ENCODE results near the gene GARNL3.

Gene GARNL3

DNA sequence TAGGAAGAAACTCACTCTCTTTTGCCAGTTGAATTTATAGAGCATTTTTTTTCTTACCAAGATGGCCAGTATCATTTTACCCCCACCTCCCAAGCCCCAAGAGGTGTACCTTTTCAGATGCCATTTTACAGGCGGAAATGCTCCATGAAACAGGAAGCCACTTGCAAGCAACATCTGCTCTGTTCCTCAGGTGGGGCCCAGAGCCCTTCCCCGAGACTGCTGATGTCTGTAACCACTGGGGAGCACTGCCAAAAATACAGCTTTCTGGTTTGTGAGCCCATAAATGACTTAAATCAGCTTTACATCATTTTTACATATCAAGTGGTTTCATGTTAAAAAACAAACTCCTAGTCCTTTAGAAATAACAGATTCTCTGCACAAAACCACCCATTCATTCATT is 42.9 kb upstream of the GARNL3 start:
- no peak overlapping the region for H3K4me3 ChIP-seq
- H3K27ac ChIP-seq = no peak overlapping the region
- DNase-seq (ENCODE audit: low spot score) = no peak
- TF ChIP-seq, protein P1, sequence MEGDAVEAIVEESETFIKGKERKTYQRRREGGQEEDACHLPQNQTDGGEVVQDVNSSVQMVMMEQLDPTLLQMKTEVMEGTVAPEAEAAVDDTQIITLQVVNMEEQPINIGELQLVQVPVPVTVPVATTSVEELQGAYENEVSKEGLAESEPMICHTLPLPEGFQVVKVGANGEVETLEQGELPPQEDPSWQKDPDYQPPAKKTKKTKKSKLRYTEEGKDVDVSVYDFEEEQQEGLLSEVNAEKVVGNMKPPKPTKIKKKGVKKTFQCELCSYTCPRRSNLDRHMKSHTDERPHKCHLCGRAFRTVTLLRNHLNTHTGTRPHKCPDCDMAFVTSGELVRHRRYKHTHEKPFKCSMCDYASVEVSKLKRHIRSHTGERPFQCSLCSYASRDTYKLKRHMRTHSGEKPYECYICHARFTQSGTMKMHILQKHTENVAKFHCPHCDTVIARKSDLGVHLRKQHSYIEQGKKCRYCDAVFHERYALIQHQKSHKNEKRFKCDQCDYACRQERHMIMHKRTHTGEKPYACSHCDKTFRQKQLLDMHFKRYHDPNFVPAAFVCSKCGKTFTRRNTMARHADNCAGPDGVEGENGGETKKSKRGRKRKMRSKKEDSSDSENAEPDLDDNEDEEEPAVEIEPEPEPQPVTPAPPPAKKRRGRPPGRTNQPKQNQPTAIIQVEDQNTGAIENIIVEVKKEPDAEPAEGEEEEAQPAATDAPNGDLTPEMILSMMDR (IDR thresholded peaks at IDR 0.05) = no peak

- DNase-seq (ENCODE audit: low spot score) = no peak
- Histone ChIP-seq H3K4me3 (no peak overlapping the region), H3K27ac (no peak overlapping the region)
- TF ChIP-seq, protein P1 (IDR thresholded peaks at IDR 0.05) = no peak
Measured at GRCh38 chr9:127222388-127223095, 42.0 kb upstream of the GARNL3 start.

GRCh38 chr9:127223266-127223665 is 41.3 kb upstream of the GARNL3 start:
- DNase-seq (ENCODE audit: low spot score) = no peak
- peak overlapping the region; percentile 79 to 91 for H3K27ac ChIP-seq
- H3K4me3 ChIP-seq = no peak overlapping the region
- TF ChIP-seq, protein P1 (IDR thresholded peaks at IDR 0.05) = no peak

DNA sequence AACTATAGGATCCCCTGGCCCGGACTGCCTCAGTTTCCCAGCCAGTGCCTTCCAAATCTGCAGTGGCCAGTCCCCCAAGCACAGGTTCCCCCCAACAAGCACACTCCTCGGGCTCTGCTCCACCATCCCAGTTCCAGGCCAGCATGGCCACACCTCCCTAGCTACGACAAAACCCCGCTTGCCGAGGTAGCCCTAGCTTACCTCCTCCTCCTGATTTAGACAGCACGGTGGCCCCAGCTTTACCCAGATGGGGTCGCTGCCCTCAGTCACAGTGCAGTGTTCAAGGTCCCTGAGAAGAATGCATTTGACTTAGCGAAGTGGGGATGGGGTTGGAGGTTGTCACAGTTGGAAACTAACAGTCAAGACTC is 40.8 kb upstream of the GARNL3 start:
- H3K4me3 ChIP-seq = peak overlapping the region; percentile 92

DNA sequence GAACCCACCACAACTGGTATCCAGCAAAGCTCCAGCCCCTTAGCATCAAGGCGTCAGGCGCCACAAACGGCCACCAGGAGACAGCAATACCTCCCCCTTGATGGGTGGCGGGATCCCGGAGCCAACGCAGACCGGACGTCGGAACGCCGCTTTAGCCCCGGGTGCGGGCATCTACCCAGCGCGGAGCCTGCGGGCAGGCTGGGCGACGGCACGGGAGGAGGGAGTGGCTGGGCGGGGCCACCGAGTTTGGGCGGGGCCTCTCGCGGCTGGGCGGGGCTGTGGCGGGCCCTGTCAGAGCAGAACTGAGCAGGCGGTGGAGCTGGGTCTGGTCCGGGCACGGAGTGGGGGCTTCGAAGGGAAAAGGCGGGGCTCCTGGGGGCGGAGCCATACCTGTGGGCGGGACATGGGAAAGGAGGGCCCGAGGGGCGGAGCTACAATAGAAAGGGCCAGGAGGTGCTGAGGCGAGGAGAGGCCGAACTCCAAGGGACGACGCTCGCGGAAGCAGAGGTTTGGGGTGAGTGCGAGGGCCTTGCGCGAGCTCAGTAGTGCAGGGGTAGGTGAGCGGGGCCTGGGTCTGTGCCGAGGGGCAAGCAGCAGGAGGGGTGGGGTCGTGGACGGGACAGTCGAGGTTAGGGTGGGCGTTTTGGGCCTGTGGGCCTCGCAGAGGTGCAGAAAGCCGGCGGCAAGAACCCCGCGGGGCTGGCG is 40.2 kb upstream of the GARNL3 start:
- Histone ChIP-seq H3K27ac (peak overlapping the region; percentile 79 to 91), H3K4me3 (peak overlapping the region; percentile 92)
- DNase-seq (ENCODE audit: low spot score) = peak; percentile 95
- TF ChIP-seq, protein P1 (IDR thresholded peaks at IDR 0.05) = no peak

More for the DNA sequence above, 40.8 kb upstream of the GARNL3 start:
- peak overlapping the region; percentile 79 to 91 for H3K27ac ChIP-seq
- TF ChIP-seq, protein P1 (IDR thresholded peaks at IDR 0.05) = no peak
- no peak for DNase-seq (ENCODE audit: low spot score)

DNA sequence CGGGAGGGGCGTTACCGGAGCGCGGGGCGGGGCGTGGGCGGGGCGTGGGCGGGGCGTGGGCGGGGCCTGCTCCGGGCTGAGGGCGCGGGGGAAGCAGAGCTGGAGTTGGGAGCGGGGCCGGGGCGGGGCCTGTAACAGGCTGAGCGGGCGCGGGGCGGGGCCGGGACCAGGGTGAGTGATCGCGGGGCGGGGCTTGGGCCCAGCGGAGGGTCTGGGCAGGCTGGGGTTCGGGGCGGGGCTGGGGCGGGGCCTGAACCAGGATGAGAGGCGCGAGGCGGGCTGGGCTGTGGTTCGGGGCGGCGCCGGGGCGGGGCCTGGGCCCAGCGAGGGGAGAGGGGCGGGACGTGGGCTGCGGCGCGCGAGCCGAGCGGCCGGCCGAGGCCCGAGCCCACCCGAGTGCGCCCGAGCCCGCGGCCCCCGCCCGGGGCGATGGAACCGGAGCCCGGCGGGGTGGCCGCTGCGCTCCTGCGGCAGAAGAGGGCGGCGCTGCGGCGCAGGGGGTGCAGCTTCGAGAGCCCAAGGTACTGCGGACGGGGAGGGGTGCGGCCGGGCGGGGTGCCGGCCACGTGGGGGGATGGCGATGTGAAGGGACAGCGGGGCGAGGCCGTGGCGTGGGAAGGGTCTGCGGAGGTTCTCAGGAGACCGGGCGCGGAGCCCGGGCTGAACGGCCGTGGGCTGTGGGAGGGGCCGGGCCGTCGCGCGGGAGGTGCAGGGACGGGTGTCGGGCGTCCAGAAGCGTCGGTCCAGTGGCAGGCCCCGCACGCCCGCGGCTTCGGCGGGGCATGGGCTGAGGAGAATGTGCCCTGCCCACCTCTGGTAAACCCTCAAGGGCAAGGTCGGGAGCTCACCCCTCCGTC is 39.5 kb upstream of the GARNL3 start:
- TF ChIP-seq, protein P1 (IDR thresholded peaks at IDR 0.05) = no peak

More for the DNA sequence above, 39.5 kb upstream of the GARNL3 start:
- Histone ChIP-seq H3K27ac (peak overlapping the region; percentile 79 to 91), H3K4me3 (peak overlapping the region; percentile 92)
- peak; percentile 97 for DNase-seq (ENCODE audit: low spot score)

All from coronary artery (tissue), 2 donors.